ENCODE measurements around the gene DOCK4.

GRCh38 chr7:112173568-112173905 is 32.7 kb downstream of the DOCK4 start:
- TF ChIP-seq CTCF (IDR thresholded peaks at IDR 0.05): no peak
- no peak for TF ChIP-seq POLR2A (IDR thresholded peaks at IDR 0.05)

Data from esophagus squamous epithelium (tissue), 4 donors.